HG03571 (cell line): ENCODE measurements around the gene NDUFAB1.
"Not testable (repeated sequence)": the region's sequence is repeated elsewhere in the genome, so short reads cannot be mapped to it uniquely, and the experiment has no call there.

Experiments used
- ATAC-seq: cut with Tn5 transposase; IDR thresholded peaks from one replicate; pipeline ENCODE4 v1.9.1; 2021; ENCODE audit not compliant: unreplicated experiment

Gene NDUFAB1

DNA sequence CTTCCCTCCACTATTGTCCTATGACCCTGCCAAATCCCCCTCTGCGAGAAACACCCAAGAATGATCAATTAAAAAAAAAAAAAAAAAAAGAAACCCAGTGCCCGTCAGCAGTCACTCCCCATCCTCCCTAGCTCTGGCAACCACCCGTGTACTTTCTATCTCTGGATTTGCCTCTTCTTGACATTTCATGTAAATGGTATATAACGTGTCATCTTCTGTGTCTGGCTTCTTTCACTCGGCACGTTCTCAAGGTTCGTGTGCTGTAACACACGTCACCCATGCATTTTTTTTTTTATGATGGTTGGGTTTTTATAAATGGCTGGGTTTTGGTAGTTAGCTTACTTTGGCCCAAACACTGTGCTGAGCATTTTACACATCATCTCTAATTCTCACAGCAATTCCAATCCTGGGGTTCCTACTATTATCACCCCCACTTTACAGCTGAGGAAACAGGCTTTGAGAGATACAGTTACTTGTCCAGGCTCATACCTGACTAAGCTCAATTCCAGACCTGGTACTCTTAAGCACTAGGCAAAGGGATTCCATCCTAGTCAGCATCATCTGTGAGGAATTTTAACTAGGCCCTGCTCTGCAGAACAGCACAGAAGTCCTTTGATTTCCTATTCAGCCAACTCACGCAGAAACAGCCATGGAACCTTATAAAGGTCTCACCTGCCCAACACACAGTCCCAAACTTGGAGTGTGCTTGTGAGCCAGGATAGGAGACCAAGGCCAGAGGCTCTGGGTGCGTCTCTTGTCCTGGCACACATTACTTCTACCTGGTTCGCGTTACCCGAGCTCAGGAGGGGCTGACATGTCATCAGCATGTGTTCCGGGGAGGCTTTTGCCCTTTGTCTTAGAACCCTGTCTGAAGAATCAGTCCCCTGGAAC lies 11.7 kb downstream of the NDUFAB1 start:
- ATAC-seq: no peak

GRCh38 chr16:23583271-23583670 lies 12.8 kb downstream of the NDUFAB1 start:
- ATAC-seq: not testable (repeated sequence)

GRCh38 chr16:23581764-23582163 lies 14.4 kb downstream of the NDUFAB1 start:
- ATAC-seq: no peak

DNA sequence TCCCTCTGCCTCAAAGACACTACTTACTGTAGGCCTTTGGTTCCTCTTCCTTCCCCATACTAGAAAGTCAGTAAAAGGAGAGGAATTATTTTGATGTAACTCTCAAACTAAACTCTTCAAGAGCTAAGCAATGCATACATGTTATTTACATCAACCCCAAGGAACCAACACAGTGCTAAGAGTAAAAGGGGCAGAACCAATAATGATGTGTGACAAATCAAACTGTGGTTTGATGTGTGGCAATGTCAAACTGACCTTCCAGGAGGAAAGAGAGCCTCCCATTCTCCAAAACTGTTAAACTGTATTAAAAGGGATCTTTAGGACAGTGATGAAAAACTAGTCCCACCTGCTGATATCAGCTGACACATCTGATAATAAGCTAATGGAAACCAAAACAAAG lies 15.7 kb downstream of the NDUFAB1 start:
- no peak for ATAC-seq

- no peak for ATAC-seq
Measured at GRCh38 chr16:23579371-23579770, 16.7 kb downstream of the NDUFAB1 start.

GRCh38 chr16:23578101-23578830 lies 17.9 kb downstream of the NDUFAB1 start:
- no peak for ATAC-seq

DNA sequence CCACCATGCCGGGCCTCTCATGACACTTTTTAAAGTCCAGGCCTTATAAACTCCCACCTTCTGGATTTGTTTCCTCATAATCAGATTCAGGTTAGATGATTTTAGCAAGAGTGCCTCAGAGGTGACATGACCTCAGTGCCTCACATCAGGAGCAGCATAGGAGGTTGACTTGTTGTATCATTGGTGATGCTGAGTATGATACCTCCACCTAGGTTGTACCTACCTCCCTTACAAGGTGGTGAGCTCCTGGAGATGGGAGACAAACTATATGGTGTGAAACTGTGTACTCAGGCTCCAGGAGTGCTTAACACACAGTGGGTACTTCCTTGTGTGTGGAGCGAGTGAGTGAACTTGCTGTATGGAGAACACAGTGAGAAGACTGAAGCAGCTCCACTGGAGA lies 18.6 kb downstream of the NDUFAB1 start:
- no peak for ATAC-seq

DNA sequence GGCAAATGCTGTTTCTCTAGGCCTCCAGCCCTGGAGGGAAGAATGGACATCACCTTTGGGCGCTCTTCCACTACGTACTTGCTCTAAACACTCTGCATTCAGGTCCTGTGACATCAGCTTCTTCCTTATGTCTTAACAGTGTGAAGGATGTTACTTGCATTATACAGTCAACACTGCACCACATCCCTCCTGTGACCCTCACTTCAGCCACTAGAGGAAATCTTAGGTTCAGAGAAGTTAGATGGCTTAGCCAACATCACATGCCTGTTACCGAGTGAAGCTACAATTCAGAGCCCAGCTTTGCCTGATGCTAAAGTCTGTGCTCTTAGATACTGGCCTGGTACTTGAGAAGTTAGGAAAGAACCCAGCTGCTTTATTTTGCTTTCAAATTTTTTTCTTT lies 20.3 kb downstream of the NDUFAB1 start:
- ATAC-seq: no peak

- no peak for ATAC-seq
Measured at GRCh38 chr16:23573817-23574216, 22.3 kb downstream of the NDUFAB1 start.

DNA sequence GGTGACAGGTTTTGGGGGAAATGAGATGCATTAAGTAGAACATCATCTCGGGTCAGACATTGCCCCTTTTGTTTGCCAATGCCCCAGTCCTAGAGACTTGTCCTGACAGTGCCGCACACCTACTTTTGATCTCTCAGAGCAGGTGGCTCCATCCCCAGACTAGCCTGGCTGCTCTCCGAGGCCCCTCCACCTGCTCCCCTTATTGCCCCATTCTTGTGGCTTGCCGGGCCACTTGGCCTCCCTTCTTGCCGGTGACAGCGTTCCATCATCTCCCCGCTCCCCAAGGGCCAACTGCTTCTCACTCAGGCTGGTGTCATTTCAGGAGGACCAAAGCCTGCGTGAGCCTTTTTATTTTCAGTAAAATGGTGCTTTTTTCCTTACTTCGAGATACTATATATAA lies 23.7 kb downstream of the NDUFAB1 start:
- no peak for ATAC-seq

DNA sequence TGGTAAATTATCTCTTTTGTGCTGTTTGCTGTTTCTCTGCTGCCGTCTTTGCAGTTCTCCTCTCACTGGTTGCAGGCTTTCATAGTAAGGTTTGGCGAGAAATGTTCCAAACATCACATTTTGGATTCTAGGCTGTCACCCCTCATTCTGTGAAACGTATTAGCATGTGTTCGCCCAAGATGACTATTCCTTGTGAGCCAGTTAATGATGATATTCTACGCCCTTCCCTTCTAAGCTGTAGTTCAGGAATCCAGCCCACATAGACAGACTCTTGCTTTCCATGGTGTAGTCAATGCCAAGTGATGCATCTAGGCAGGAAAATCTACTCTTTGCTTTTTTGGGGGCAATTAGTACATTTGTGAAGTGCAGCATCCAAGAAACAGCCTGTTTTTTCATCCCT lies 24.2 kb downstream of the NDUFAB1 start:
- no peak for ATAC-seq

DNA sequence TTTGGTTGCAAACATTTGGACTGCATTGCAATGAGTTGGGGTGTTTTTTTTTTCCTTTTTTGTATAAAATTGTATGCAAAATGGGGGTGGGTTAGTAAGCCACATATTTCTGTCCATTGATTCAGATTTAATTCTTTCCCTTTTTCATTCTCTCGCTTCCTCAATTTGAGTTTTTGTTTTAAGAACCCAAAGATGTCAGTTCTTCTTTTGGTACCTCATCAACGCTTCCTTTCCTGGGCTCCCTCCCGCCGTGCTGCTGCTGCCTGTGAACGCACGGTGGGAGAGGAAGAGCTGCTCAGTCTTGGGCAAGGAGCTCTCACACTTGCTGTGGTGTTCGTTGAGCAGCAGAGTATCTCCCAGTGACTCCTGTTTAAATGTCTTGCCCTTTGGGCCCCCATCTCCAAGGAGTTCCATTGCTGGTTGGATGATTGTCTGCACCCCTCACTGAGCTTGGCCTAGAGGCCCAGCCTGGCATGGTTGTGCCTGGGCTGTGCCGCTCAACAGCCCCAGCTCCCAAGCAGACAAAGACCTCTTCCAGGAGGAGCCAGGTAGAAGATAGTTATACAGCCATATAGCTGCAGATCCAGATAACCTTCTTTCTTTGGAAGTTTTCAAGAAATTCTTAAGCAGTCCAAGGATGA lies 25.0 kb downstream of the NDUFAB1 start:
- no peak for ATAC-seq

DNA sequence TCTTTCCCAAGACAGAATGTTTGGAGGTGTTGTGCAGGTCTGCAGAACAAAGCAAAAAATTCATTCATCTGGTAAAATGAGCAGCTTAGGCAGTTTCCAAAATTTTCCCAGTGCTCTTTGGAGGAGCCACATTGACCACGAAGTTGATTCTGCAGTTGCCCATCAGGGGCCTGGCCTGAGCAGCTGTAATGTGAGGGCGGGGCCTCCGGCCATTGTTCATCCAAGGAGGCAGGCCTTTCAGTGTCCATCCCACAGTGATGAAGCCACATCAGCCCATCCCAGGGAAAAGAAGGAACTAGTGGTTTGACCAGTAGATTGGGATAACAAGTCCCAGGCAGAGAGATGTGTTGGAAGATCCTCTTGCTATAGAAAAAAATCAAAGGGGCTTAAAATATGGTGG lies 28.5 kb downstream of the NDUFAB1 start:
- ATAC-seq: no peak

- no peak for ATAC-seq
Measured at GRCh38 chr16:23566724-23567123, 29.4 kb downstream of the NDUFAB1 start.

- ATAC-seq: no peak
Measured at GRCh38 chr16:23564575-23565363, 31.3 kb downstream of the NDUFAB1 start.

DNA sequence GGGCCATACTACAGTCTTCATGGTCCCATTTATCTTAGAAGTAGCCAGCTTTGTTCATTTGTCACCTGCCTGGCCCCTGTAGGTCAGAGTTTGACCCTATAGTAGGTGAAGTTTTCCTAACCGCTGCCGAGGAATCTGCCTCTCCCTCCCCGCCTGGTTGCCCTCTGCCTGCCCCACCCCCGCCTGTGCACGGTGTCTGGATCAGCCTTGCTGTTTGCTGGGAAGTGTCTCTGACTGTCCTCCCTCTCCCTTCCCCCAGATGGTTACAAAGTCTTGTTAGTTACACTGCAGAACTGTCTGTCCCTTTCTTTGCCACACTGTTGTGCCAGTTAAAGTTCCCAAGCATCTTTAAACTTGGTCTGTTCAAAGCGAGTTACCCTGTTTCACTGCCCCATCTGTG lies 32.9 kb downstream of the NDUFAB1 start:
- ATAC-seq: no peak

GRCh38 chr16:23562505-23562904 lies 33.6 kb downstream of the NDUFAB1 start:
- ATAC-seq: no peak

DNA sequence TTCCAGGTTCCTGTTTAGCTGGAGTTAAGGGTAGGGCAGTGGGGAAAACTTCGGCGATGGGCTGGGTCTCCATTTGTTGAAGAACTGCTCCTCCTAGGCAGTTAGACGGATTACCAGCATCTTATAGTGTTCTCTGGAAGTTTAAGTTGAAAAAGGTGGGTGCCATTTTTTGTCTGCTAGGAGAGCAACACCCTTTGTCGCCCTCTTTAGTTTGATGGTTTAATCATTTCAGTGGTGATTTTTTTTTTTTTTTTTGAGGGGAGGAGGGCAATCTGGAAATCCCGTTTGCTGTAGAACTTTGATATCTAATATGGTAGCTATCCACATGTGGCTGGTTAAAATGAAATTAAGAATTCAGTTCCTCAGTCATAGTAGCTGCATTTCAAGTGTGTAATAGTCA lies 34.5 kb downstream of the NDUFAB1 start:
- no peak for ATAC-seq

DNA sequence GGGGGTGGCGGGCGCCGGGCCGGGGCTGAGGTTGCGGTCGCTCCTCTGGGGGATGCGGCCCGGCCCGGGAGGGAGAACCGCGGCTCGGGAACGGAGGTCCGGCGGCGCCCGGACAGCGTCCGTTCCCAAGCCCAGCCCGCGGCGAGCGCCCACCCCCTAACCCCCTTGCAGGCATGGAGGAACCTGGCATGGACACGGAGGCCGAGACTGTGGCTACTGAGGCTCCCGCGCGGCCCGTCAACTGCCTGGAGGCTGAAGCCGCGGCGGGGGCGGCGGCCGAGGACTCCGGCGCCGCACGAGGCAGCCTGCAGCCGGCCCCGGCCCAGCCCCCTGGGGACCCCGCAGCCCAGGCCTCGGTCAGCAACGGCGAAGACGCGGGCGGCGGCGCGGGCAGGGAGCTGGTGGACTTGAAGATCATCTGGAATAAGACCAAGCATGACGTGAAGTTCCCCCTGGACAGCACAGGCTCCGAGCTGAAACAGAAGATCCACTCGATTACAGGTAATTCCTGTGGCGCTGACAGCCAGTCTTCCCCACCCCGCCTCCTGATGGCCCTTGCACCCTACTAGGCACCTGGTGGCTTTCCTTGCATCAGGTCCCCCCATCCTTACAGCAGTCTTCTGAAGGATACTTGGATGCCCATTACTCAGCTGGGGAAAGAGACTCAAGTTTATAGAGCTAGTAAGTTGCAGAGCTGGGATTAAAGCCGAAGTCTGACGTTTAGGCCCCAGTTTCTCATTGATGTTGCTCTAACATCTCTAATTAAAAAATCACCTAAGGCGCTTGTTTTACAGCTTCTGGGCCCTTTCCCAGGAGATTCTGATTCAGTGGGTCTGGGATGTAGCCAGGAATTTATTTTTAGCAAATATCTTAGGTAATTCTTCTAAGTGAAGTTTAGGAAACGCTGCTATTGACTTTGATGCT lies 38.1 kb downstream of the NDUFAB1 start:
- no peak for ATAC-seq
